Loucy (cell line): ENCODE results near the gene SLC22A23.

Source experiments
- H2AFZ ChIP-seq: fragments of 200-600 bp; sonication (generic); 2 replicates; pipeline ENCODE4 v1.6.0; 2016; ENCODE audit warnings: antibody characterized with exemption, mild to moderate bottlenecking, low read length, moderate library complexity
- H3F3A ChIP-seq: fragments of 200-600 bp; 2 replicates; pipeline ENCODE4 v1.6.0; 2016; ENCODE audit warnings: antibody characterized with exemption, low read depth, mild to moderate bottlenecking
- H3K27me3 ChIP-seq: fragments of 200-600 bp; sonication (generic); 2 replicates; pipeline ENCODE4 v1.6.1; 2014; ENCODE audit warnings: low read length, mild to moderate bottlenecking; ENCODE audit not compliant: insufficient read depth, poor library complexity, severe bottlenecking
- H3K36me3 ChIP-seq: fragments of 200-600 bp; sonication (generic); 2 replicates; pipeline ENCODE4 v1.6.1; 2016; ENCODE audit warnings: low read length; ENCODE audit not compliant: insufficient read depth
- H3K4me1 ChIP-seq: fragments of 200-600 bp; sonication (generic); 2 replicates; pipeline ENCODE4 v1.5.1; 2014; ENCODE audit warnings: low read length, mild to moderate bottlenecking; ENCODE audit not compliant: insufficient read depth, poor library complexity, severe bottlenecking
- H3K4me2 ChIP-seq: fragments of 200-600 bp; sonication (generic); 2 replicates; pipeline ENCODE4 v1.6.0; 2014; ENCODE audit warnings: antibody characterized with exemption, low read length, low read depth, mild to moderate bottlenecking; ENCODE audit not compliant: poor library complexity, severe bottlenecking
- H3K4me3 ChIP-seq: fragments of 200-600 bp; sonication (generic); 2 replicates; pipeline ENCODE4 v1.5.1; 2014; ENCODE audit warnings: low read length, mild to moderate bottlenecking, mixed read lengths; ENCODE audit not compliant: poor library complexity, severe bottlenecking
- H3K79me2 ChIP-seq: fragments of 200-600 bp; sonication (generic); 2 replicates; pipeline ENCODE4 v1.6.1; 2014; ENCODE audit warnings: low read length; ENCODE audit not compliant: insufficient read depth
- H3K9ac ChIP-seq: fragments of 200-600 bp; sonication (generic); 2 replicates; pipeline ENCODE4 v1.6.0; 2014; ENCODE audit warnings: mild to moderate bottlenecking, low read depth, low read length, moderate library complexity; ENCODE audit not compliant: poor library complexity, severe bottlenecking
- H3K9me2 ChIP-seq: fragments of 200-600 bp; sonication (generic); replicated peaks from 2 replicates; pipeline ENCODE4 v1.6.1; 2016; ENCODE audit warnings: low read depth, low read length, mixed read lengths
- H3K9me3 ChIP-seq: fragments of 200-600 bp; sonication (generic); 2 replicates; pipeline ENCODE4 v1.6.1; 2014; ENCODE audit warnings: mild to moderate bottlenecking, antibody characterized with exemption, low read length, low read depth; ENCODE audit not compliant: insufficient read depth
- H4K20me1 ChIP-seq: fragments of 200-600 bp; sonication (generic); 2 replicates; pipeline ENCODE4 v1.6.0; 2014; ENCODE audit warnings: antibody characterized with exemption, low read length, mild to moderate bottlenecking; ENCODE audit not compliant: insufficient read depth, poor library complexity, severe bottlenecking
- CTCF ChIP-seq: fragments of 200-600 bp; sonication (generic); conservative IDR thresholded peaks from 2 replicates; pipeline ENCODE4 v1.5.1; 2014; ENCODE audit warnings: mild to moderate bottlenecking, antibody characterized with exemption, low read length
- EZH2phosphoT487 ChIP-seq: fragments of 200-600 bp; IDR thresholded peaks from 2 replicates; pipeline ENCODE4 v1.6.1; 2018; ENCODE audit warnings: antibody characterized with exemption, mild to moderate bottlenecking, moderate library complexity, borderline replicate concordance

Gene SLC22A23

DNA sequence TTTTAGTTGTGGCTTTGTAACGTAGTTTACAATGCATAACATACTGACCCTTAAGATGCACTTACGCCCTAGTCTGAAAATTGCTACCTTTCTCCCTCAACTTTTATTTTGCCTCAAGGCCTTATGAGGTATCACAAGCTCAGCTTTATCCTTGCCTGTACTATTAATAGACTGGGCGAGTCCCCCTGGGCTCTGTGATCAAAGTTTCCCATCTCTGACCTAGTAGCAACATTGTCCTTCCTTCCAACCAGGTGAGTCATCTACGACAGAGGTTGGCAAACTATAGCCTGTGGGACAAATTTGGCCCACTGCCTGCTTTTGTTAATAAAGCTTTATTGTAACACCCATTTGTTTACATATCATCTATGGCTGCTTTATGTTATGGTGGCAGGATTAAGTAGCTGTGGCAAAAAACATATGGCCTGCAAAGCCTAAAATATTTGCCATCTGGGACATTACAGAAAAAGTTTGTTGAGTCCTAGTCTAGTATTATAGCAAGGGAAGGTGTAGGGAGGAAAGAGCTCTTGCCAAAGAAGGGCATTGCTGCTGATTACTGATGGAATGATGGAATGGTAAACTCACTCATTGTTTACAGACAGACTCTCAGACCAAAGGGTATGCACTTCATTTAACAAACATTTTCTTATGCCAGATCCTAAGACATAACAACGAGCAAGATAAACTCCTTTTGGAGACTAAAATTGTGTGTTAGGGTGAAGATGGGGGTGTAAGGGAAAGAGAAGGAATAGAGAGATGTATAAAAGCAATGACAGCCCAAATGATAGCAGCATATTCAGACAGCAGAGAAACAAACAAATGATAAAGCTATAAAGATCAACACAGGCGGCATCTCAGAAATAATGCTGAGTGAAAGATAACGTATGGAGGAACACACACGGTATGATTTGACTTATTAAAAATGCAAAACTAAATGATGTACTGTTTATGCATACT lies 74.2 kb downstream of the SLC22A23 start:
- Histone ChIP-seq H3K79me2 (no peaks in the 10 kb centered on the region), H3K4me3 (no peak overlapping the region), H3F3A (no peaks in the 10 kb centered on the region), H3K9me3 (no peaks in the 10 kb centered on the region), H3K4me2 (no peak overlapping the region), H3K36me3 (no peaks in the 10 kb centered on the region), H3K27me3 (no peaks in the 10 kb centered on the region), H3K9ac (no peak overlapping the region), H4K20me1 (no peaks in the 10 kb centered on the region), H3K4me1 (peaks cover 40% of the 10 kb centered on the region), H2AFZ (no peak overlapping the region), H3K9me2 (no peaks in the 10 kb centered on the region)
- TF ChIP-seq CTCF, result no peak

GRCh38 chr6:3381233-3381921 lies 75.5 kb downstream of the SLC22A23 start:
- no peak for TF ChIP-seq CTCF
- no peak for TF ChIP-seq EZH2phosphoT487
- Histone ChIP-seq H3K4me3 (no peak overlapping the region), H2AFZ (no peak overlapping the region), H3K27me3 (no peaks in the 10 kb centered on the region), H3K4me1 (peaks cover 51% of the 10 kb centered on the region), H3K9me3 (no peaks in the 10 kb centered on the region), H3K9ac (no peak overlapping the region), H3K4me2 (no peak overlapping the region), H3K36me3 (no peaks in the 10 kb centered on the region), H3K9me2 (no peaks in the 10 kb centered on the region), H3F3A (no peaks in the 10 kb centered on the region), H3K79me2 (no peaks in the 10 kb centered on the region), H4K20me1 (no peaks in the 10 kb centered on the region)

DNA sequence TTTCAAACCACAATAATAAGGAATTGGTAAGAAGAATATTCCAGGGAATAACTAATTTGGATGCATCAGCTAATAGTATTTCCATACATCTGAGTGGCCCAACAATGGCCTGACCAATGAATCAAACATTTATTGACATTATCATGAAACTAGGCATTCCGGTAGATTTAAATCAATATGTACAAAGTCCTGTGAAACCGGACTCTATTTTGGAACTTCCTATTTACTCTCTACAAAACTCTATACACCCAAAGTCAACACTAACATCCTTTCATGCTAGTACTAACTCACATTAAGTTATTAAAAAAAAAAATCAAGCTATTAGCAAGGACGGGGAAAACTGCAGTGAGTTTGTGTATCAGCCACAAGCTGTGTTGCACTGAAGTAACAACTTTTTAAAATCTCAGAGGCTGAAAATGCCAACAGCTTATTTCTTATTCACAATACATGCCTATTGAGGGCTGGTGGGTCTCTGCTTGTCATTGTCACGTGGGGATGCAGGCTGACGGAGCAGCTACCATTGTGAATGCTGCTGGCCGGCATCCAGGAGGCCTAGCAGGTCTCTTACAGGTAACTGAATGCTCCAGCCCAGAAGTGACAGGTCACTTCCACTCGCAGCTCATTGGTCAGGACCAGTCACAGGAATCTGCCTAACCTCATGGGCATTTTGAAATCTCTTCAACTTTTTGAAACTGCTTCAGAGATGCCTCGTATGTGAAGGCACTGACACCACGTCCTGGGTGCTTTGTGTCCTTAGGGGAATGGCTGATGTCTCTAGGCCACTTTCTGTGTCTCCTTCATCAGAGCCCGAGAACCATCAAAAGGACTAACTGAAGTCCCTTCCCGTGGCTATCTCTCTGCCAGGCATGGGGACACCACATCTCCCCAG lies 76.3 kb downstream of the SLC22A23 start:
- Histone ChIP-seq H2AFZ (no peak overlapping the region), H4K20me1 (no peaks in the 10 kb centered on the region), H3K4me3 (no peak overlapping the region), H3K36me3 (no peaks in the 10 kb centered on the region), H3K79me2 (no peaks in the 10 kb centered on the region), H3K9me3 (no peaks in the 10 kb centered on the region), H3F3A (no peaks in the 10 kb centered on the region), H3K9ac (no peak overlapping the region), H3K9me2 (no peaks in the 10 kb centered on the region), H3K4me2 (no peak overlapping the region), H3K4me1 (peaks cover 59% of the 10 kb centered on the region), H3K27me3 (no peaks in the 10 kb centered on the region)
- TF ChIP-seq EZH2phosphoT487 (no peak), CTCF (no peak)
